Stimulated activated CD8-positive, alpha-beta memory T cell treated with anti-CD3 and anti-CD28 coated beads, Interleukin-2, amount 100 ng/mL, for 48 hours (primary cell): ENCODE data around the gene RARG.
"Not testable (repeated sequence)": the region's sequence is repeated elsewhere in the genome, so short reads cannot be mapped to it uniquely, and the experiment has no call there.

Source experiments
- DNase-seq, 2 donors: peaks; one replicate each; pipeline ENCODE4 v3.0.0-alpha.2; 2020; ENCODE audit warnings: low read depth in 2 of 2

The RARG gene

DNA sequence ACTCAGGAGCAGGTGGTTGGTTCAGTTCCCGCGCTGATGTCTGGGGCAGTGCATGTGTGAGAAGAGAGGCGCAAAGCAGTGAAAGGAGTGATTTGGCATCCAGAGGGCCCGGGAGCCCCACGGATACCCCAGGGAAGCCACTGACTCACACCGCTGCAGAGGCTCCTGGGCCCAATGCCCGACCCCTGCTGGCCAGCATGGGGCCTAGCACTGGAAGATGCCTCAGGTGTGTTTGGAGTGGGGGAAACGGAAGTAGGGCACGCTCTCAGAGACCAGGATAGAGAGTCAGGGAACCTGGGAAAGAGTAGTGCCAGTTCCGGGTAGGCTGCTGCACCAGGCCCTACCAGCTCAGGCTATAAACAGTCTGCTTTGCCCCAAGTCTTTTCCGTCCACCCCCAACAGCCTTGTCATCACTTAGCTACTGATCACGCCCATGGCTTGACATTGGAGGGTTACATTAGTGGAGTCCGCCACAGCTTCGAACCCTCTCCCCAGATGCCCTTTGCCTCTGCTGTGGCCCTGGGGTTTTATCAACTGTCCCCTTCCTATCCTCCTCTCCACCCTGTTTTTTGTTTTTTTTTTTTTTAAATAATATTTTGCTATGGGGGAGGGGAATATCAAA, 41.8 kb downstream of the RARG start:
- DNase-seq: peak in 1 of 2 donors; percentile 30

DNA sequence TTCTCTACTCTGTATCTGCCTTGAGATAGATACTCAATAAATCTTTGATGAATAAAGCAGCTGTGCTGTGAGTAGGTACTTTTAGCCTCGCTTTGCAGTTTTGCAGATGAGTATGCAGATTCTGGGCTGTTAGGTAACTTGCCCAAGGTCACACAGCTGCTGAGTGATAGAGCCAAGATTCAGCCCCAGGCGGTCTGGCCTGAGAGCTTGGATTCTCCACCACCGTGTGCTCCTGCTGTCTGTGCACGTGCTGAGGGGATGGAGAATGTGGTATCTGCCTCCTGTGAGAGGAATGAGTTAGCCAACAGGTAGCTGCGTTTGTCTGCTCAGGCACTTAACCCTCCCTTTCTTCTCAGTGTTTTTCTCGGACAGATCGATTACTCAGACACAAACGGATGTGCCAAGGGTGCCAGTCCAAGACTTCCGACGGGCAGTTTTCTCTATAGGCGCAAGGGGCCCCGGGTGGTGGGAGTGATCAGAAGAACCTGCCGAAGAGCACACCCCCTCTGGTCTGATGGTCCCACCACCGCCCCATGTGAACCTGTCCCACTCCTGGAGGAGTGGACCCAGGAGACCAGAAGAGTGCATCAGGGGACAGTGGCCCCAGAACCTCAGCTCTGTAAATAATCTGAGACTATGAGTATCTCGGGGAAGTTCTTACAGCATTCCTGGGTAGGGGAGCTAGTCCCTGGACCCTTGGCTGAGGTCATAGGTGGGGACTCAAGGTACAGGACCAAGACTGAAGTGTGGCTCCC, 44.7 kb downstream of the RARG start:
- DNase-seq: no peak

DNA sequence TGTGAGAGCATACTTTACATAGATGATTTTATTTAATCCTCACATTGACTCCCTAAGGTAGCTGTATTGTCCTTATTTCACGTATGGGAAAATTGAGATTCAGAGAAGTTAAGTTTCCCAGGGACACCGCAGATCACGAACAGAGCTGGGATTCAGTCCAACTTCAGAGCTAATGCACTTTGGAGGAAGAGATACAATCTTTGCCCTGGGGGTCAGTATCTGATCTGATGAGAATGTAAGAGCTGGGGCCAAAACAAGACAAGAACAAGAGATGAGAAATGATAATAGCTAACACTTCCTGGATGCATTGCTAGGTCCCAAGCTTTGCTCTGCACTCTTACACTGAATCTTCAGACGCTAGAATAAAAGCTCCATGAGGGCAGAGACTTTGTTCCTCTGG, 45.3 kb downstream of the RARG start:
- no peak for DNase-seq

DNA sequence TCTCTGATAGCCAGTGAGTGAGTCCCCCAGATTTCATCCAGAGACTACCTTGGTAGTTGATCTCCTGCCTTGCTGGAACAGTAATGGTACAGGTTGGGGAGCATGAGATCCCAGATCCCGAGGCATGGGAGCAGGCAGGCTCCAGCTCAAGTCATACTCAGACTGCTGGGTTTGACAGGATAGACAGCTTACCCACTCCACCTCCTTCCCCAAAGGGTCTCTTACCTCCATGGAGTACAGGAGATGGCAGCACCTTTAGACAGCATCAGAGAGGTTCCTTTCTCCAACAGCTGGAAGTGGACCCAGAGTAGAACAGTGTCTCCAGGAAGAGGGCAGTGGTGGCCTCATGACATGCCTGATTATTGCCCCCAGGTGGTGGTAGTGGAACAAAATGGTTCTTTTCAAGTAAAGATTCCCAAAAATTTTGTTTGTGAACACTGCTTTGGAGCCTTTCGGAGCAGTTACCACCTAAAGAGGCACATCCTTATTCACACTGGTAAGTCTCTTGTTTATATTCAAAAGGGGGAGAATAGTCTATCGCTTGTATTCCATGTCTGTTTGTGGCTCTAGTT, 46.3 kb downstream of the RARG start:
- DNase-seq: no peak

DNA sequence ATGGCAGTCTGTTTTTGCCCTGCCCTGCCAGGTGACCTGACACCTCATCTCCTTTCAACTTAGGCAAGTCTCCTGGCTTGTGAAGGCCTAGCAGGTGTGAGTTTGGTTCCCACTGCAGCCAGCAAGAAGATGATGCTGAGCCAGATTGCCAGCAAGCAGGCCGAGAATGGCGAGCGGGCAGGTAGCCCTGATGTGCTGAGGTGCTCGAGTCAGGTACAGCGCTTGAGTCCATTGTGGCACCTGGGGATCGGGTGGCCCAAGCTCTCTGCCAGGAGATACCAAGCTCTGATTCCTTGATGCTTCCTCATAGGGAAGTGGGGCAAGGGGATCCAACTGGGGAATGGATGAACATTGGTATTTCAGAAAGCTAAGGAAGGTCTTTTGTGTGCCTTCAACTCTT, 47.2 kb downstream of the RARG start:
- no peak for DNase-seq

DNA sequence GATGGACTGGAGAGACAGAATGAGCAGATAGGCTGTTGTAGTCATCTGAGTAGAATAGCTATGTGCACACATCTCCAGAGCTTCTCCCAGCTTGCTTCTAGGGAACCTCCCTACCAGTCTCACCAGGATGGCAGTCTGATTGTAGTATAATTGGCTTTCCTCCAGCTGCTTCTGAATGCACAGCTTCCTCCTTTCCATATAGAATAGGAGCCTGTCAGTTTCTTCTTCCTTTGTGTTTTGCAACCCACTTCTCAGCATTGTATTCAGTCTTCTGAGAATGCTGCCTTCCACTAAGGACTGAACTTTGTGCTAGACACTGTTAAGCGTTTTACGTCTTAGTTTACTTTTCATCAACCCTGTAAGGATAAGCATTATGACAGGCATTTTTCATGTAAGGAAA, 49.1 kb downstream of the RARG start:
- DNase-seq: no peak

DNA sequence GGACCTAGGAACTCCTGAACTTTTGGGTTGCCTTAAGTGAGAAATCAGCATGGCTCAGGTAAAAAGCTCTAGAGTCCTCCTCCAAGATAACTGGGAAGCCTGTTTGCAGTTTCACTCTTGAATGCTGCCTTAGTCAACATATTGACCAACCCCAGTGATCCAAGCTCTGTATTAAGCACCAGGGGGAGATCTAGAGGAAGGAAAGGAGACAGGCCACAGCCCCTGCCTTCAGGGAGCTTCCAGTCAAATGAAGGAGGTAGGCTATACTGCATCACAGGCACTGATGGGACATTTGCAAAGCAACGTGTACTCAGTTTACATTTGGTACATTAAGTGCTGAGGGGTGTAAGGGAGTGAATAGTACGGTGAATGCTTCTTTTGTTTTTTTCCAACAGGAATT, 50.1 kb downstream of the RARG start:
- no peak for DNase-seq

DNA sequence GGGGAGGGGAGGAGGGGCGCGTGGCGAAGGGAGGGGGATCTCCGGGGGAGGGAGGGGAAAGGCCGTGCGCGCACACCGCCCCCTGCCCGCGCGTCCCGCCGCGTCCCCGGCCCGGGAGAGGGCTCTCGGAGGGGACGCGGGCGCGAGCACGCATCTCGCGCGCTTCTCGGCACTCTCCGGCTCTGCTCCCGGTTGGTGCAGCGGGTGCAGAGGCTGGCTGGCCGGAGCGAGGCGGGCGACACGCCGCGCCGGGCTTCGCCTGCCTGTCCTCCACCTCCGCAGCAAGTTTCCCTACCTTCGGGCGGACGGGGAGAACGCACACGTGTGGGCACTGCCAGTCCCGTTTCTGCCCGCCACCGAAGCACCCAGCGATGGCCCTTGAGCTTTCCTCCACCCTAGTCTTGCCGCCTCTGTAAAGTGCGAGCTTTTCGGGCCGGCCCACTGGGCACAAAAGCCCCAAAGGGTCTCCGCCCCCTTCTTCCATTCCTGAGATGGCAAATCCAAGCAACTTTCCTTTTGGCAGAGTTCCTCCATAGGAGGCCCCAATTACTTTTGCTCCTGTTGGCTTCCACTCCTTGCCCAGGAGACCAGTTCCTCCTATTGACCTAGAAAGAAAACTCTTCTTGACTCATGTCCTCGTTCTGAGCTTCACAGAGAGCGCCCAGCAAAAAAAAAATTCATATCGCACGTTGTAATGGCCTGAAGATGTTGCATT, 50.9 kb downstream of the RARG start:
- peak; percentile 63 to 66 for DNase-seq

DNA sequence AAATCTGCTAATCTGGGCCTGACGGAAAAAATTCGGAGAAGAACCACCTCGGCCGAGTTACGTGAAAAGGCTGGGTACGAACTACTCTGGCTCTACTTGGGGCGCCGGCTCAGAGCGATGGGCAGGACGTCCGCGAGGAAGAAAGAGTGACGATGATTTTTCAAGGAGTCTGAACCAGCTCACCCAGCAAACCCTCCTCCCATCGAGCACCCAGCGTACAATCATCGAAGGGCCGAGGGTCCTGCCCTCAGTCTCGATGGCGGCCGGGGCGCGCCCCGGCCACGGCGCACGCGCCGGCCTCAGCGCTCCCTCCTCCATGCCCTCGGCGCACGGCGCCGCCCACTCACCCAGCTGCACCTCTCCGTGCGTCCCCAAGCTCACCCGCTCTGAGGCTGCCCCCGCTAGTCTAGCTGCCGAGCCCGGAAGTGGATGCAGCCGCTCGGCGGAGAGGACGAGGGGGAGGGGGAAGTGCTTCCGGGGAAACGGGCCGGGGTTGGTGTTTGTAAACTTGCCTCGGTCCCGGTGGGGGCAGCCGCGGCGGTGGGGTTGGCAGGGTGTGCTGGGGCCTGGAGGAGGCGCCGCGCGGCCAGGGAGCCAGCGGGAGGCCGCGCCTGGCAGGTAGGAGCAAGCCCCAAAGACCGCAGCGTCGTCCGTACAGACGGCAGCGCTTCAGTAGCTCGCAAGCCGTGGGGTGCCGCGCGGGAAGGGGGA, 51.6 kb downstream of the RARG start, which contains the start of the genes CSAD and ZNF740:
TSS of gene CSAD (minus strand) at position 706 of the 711 bp plus-strand sequence. CDS start 7,455 bp downstream, outside the sequence.
TSS of gene ZNF740 (plus strand) at position 503 of the 711 bp plus-strand sequence. CDS start 1,262 bp downstream, outside the sequence.
- peak; percentile 98 for DNase-seq

DNA sequence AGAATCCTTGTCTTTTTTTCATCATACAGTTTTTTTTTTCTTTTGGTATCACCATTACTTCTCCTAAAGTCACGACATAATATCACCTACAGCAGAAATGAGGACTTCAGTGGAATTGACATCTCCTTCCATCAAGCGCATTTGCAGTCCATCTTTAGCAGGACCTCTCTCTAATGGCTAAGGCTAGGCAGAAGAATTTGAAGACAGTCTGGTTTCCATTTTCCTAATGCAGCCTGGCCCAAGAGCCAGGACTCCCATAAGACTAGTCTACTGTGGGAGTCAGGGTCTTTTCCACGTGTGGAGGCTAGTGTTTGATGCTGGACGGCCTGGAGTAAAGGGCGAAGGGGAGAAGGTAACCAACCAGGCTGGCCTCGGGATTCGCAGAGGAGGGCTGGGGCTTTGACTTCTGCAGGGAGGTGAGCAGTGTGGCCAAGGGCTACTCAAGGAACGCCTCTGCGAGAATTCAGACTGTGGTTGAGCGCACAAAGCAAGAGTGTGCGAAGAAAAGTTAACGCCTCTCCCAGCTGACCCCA, 52.3 kb downstream of the RARG start:
- no peak for DNase-seq

DNA sequence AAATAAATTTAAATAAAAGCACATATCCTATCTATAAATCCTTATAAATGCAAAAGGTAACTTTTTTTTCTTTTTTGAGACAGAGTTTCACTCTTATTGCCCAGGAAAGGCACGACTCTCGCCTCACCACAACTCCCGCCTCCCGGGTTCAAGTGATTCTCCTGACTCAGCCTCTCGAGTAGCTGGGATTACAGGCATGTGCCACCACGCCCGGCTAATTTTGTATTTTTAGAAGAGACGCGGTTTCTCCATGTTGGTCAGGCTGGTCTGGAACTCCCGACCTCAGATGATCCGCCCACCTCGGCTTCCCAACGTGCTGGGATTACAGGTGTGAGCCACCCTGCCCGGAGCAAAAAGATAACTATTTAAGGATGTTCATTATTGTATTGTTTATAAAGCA, 53.2 kb downstream of the RARG start:
- not testable (repeated sequence) for DNase-seq

DNA sequence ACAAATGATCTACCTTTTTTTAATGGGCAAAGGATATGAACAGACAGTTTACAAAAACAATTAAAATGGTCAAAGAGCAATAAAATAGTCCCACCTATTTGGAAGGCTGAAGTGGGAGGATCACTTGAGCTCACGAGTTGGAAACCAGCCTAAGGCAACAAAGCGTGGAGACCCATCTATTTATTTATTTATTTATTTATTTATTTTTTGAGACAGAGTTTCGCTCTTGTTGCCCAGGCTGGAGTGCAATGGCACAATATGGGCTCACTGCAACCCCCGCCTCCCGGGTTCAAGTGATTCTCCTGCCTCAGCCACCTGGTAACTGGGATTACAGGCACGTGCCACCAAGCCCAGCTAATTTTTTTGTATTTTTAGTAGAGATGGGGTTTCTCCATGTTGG, 54.6 kb downstream of the RARG start:
- not testable (repeated sequence) for DNase-seq

DNA sequence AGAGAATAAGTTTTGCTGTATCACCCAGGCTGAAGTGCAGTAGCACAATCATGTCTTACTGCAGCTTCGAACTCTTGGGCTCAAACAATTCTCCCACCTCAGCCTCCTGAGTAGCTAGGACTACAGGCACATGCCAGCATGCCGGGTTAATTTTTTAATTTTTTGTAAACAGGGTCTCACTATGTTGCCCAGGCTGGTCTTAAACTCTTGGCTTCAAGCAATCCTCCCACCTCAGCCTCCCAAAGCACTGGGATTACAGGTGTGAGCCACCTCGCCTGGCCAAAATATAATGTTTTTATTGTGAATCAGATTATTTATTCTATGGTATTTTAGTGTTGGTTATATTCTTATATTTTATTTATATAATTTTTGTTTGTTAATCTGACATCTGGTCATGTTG, 55.3 kb downstream of the RARG start:
- DNase-seq: no peak

DNA sequence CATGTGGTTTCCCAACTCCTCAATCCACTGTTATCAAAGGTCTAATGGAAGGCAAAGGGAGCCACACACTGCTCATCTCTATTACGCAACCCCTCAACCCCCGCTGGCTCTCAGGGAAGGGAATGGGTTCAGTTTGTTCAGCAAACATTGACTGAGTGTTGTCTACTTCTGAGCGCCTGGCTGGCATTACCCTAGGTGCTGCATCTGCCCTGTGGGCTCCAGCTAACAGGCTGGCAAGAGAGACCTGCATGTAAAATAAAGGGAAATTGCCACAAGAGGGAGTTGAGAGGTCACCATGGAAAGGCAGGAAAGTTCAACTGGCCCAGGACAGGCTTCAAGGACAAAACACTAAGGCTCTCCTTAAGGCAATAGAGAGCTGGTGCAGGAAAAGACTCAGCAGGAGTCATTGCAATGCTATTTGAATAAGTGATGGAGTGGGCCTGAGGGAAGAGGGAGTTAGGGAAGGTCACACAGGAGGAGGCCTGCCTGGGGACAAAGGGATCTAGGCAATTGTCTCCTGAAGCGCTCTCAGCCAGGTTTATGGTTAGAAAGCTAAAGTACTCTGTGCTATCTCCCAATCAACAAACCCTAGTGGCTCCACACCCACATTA, 57.0 kb downstream of the RARG start:
- DNase-seq: no peak

DNA sequence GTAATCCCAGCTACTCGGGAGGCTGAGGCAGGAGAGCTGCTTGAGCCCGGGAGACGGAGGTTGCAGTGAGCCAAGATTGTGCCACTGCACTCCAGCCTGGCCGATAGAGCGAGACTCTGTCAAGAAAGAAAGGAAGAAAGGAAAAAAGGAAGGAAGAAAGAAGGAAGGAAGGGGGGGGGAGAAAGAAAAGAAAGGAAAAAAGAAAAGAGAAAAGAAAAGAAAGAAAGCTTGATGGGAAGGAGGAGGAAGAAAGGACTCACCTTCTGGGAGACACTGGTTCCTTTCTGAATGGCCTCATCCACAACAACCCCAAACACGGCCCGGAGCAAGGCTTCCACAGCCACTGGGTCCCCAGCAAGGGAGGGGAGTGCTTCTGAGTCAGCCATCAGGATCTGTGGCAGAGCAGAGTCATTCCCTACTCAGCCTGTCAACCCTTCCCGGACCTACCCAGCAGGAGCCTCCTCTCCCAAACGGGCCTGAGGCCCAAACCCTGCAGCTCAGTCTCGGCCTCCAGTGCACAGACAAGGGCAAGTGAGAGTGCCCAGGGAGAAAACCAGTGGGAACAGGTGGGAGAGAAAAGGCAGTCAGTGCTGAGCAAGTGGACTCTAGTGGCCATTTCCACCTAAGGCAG, 58.8 kb downstream of the RARG start:
- no peak for DNase-seq

DNA sequence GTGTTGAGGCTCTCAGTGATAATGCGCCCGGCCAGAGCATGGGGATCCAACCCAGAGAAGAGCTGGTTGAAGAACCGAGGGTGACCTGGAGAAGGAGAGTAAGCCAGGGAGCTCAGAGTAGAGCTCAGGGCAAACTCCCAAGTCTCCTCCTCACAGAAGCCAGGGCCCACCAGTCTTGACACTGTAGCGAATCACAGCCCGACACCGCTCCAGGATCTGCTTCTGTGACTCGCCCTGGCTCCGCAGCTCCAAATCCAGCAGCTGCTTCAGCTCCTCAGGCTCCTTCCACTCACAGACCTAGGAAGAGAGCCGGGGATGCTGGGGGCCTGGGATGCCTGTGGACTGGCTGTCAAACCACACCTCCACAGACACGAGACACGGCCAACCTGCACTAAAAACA, 59.7 kb downstream of the RARG start:
- DNase-seq: no peak

DNA sequence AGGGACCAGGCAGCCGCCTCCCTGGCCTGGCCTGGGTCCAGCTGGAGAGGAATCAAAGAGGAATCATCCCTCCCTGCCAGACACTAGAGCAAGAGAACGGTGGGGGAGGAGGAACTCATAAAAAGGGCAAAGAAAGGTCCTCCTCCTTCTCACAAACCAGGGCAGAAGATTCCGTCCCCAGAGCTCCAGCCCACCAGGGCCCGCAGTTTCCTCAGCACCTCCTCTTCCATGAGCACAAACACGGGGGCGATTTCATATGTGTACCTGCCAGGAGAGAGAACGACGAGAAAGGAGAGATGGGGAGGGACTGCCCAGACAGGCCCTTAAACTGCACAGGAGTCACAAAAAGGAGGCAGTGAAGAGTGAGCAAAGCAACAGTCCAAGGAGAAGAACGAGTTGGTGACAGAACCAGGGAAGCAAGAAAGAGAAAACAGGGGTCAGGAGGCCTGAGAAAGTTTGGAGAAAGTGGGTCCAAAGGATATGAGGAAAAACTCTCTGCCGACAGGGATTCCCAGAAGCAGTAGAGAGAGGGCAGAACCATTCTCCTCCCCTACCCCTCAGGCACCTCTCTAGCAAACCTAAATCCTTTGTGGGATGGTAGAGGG, 60.2 kb downstream of the RARG start:
- no peak for DNase-seq

DNA sequence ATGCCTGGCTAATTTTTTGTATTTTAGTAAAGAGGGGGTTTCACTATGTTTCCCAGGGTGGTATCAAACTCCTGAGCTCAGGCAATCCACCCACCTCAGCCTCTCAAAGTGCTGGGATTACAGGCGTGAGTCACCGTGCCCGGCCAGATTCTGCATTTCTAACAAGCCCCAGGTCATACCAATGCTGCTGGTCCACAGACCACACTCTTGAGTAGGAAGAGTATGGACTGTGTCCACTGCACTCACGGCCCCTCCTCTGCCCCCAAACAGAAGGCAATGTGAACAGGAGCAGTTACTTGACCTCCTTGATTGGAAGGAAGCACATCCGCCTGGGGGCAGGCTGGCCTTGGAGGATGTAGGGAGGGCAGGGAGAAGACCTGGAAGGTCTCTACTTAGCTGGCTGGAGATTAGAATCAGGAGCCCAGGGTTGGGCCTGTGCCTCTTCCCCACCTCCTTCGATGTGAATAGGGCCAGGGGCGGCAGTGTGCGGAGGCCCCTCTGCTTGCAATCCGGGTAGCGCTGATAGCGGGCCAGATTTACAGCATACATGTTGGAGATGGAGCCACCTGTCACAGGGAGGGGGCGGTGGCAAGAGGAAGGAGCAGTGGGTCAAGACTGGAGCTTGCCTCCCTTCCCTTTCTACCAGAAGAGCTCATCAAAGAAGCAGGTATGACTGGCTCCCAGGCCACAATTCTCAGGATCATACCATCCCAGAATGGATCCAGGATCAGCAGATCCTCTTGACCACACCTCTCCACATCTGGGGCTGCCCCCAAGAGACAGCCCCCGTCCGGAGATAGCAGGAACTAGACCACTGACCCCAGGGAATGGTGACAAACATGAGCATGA, 60.9 kb downstream of the RARG start:
- no peak for DNase-seq

DNA sequence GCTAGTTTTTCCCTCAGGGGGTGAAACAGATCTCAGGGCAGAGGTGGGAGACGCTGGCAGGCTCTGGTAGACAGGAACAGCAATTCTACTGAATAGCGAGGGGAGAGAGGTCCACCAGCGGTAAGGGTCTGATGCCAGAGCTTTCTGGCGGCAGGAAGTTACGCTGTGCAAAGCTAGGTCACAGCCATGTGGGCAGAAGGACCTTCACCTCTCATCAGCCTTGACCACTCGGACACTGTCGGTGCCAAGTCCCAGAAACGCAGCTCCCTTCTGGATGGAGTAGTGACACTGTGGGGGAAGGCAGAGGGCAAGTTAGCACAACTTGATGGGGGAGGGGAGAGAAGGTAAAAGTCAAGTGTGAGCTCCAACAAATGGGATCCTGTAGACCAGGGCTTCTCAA, 61.8 kb downstream of the RARG start:
- no peak for DNase-seq
